Measurements from ENCODE around the gene ZNF747.

Gene ZNF747

DNA sequence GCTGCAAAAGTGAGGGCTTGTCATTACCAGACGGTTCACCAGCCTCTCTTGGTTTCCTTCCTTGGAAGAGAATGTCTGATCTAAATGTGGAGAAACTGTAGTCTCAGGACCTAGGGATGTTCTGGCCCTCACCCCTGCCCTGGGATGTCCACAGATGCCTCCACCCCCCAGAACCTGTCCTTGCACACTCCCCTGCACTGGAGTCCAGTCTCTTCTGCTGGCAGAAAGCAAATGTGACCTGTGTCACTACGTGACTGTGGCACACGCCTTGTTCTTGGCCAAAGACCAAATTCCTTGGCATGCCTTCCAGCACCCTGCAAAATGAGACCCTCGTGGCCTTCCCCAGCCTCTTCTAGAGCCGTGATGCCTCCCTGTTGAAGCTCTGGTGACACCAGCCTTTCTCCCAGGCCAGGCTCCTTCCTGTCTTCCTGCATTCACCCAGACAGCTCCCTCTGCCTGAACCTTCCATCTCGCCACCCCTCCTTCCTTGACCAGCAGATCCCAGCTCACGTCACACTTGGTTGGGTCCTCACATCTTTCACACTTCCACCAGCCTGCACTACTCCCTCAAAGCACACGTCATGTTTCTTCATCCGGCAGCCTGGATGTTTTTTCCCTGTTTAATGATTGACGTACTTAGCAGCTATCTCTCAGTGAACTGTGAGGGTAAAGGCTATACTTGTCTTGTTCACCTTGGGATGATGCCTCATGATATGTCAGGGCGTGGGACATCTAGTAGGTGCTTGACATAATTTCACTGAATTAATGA, 12.6 kb downstream of the ZNF747 start:
- TF ChIP-seq, protein P1, sequence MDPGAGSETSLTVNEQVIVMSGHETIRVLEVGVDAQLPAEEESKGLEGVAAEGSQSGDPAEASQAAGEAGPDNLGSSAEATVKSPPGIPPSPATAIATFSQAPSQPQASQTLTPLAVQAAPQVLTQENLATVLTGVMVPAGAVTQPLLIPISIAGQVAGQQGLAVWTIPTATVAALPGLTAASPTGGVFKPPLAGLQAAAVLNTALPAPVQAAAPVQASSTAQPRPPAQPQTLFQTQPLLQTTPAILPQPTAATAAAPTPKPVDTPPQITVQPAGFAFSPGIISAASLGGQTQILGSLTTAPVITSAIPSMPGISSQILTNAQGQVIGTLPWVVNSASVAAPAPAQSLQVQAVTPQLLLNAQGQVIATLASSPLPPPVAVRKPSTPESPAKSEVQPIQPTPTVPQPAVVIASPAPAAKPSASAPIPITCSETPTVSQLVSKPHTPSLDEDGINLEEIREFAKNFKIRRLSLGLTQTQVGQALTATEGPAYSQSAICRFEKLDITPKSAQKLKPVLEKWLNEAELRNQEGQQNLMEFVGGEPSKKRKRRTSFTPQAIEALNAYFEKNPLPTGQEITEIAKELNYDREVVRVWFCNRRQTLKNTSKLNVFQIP (CRISPR knock-in tag; IDR thresholded peaks at IDR 0.05; ENCODE audit: borderline replicate concordance, low read depth): no peak
- TF ChIP-seq ZC3H10 (CRISPR knock-in tag; IDR thresholded peaks at IDR 0.05) (no peak), ESRRG (CRISPR knock-in tag; IDR thresholded peaks at IDR 0.05) (no peak), ZNF70 (CRISPR knock-in tag; IDR thresholded peaks at IDR 0.05) (no peak), ZNF8 (CRISPR knock-in tag; IDR thresholded peaks at IDR 0.05) (no peak), ZNF565 (CRISPR knock-in tag; conservative IDR thresholded peaks at IDR 0.05; ENCODE audit: low read depth) (no peak), BACH2 (CRISPR knock-in tag; IDR thresholded peaks at IDR 0.05; ENCODE audit: borderline replicate concordance) (no peak), ZFP30 (CRISPR knock-in tag; IDR thresholded peaks at IDR 0.05) (no peak), OSR1 (CRISPR knock-in tag; IDR thresholded peaks at IDR 0.05) (no peak), SNAI2 (CRISPR knock-in tag; IDR thresholded peaks at IDR 0.05) (no peak), ZFP3 (CRISPR knock-in tag; IDR thresholded peaks at IDR 0.05) (no peak), CSDC2 (CRISPR knock-in tag; IDR thresholded peaks at IDR 0.05) (no peak), ARNTL (CRISPR knock-in tag; IDR thresholded peaks at IDR 0.05; ENCODE audit: borderline replicate concordance, low read depth) (no peak)
- TF ChIP-seq, protein P2, sequence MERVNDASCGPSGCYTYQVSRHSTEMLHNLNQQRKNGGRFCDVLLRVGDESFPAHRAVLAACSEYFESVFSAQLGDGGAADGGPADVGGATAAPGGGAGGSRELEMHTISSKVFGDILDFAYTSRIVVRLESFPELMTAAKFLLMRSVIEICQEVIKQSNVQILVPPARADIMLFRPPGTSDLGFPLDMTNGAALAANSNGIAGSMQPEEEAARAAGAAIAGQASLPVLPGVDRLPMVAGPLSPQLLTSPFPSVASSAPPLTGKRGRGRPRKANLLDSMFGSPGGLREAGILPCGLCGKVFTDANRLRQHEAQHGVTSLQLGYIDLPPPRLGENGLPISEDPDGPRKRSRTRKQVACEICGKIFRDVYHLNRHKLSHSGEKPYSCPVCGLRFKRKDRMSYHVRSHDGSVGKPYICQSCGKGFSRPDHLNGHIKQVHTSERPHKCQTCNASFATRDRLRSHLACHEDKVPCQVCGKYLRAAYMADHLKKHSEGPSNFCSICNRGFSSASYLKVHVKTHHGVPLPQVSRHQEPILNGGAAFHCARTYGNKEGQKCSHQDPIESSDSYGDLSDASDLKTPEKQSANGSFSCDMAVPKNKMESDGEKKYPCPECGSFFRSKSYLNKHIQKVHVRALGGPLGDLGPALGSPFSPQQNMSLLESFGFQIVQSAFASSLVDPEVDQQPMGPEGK (CRISPR knock-in tag; IDR thresholded peaks at IDR 0.05; ENCODE audit: borderline replicate concordance): no peak

DNA sequence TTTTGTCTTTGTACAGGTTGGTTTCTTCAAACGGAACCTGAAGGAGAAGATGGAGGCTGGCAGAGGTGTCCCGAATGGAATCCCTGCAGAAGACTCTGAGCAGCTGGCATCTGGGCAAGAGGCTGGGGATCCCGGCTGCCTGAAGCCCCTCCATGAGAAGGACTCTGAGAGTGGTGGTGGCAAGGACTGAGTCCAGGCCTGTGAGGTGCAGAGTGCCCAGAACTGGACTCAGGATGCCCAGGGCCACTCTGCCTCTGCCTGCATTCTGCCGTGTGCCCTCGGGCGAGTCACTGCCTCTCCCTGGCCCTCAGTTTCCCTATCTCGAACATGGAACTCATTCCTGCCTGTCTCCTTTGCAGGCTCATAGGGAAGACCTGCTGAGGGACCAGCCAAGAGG, 13.2 kb downstream of the ZNF747 start:
- ATAC-seq: no peak
- TF ChIP-seq ARNTL (CRISPR knock-in tag; IDR thresholded peaks at IDR 0.05; ENCODE audit: borderline replicate concordance, low read depth): no peak
- no peak for TF ChIP-seq CREB5 (CRISPR knock-in tag; IDR thresholded peaks at IDR 0.05; ENCODE audit: low read depth)
- no peak for TF ChIP-seq ZC3H10 (CRISPR knock-in tag; IDR thresholded peaks at IDR 0.05)
- TF ChIP-seq TSHZ2 (CRISPR knock-in tag; IDR thresholded peaks at IDR 0.05): no peak
- no peak for TF ChIP-seq ZNF565 (CRISPR knock-in tag; conservative IDR thresholded peaks at IDR 0.05; ENCODE audit: low read depth)
- TF ChIP-seq GLIS3 (CRISPR knock-in tag; IDR thresholded peaks at IDR 0.05): no peak
- no peak for TF ChIP-seq TOX (CRISPR knock-in tag; IDR thresholded peaks at IDR 0.05; ENCODE audit: borderline replicate concordance)
- TF ChIP-seq RARB (CRISPR knock-in tag; IDR thresholded peaks at IDR 0.05): no peak
- TF ChIP-seq ZNF8 (CRISPR knock-in tag; IDR thresholded peaks at IDR 0.05): no peak
- no peak for TF ChIP-seq PPARA (CRISPR knock-in tag; IDR thresholded peaks at IDR 0.05; ENCODE audit: borderline replicate concordance)
- no peak for TF ChIP-seq CSDC2 (CRISPR knock-in tag; IDR thresholded peaks at IDR 0.05)
- no peak for TF ChIP-seq ZFP3 (CRISPR knock-in tag; IDR thresholded peaks at IDR 0.05)
- no peak for TF ChIP-seq ESRRG (CRISPR knock-in tag; IDR thresholded peaks at IDR 0.05)
- TF ChIP-seq ZNF70 (CRISPR knock-in tag; IDR thresholded peaks at IDR 0.05): no peak
- TF ChIP-seq, protein P2 (CRISPR knock-in tag; IDR thresholded peaks at IDR 0.05; ENCODE audit: borderline replicate concordance): no peak
- no peak for TF ChIP-seq TCF4 (CRISPR knock-in tag; IDR thresholded peaks at IDR 0.05; ENCODE audit: borderline replicate concordance)
- TF ChIP-seq, protein P1 (CRISPR knock-in tag; IDR thresholded peaks at IDR 0.05; ENCODE audit: borderline replicate concordance, low read depth): no peak
- no peak for TF ChIP-seq CSRNP3 (CRISPR knock-in tag; IDR thresholded peaks at IDR 0.05)
- no peak for TF ChIP-seq ISL1 (CRISPR knock-in tag; IDR thresholded peaks at IDR 0.05)
- no peak for TF ChIP-seq SNAI2 (CRISPR knock-in tag; IDR thresholded peaks at IDR 0.05)

More for the DNA sequence above, 12.6 kb downstream of the ZNF747 start:
- no peak for ATAC-seq

Data from SK-N-SH treated with all-trans-retinoic acid at 6 μM for 48 hours (cell line).